ENCODE data around the gene ITGAL. TPM values are rescaled to one million over a fixed set of nuclear protein-coding genes. Genes with fewer than 3 reads are reported as not detected.

Gene ITGAL
- total and polyA plus RNA-seq, 2 of the 13 experiments (the other 11 are each of a cell fraction or from before 2014, with no cell fraction given) = 0.86 to 1.2 TPM

GRCh38 chr16:30430428-30430970 is 42.0 kb upstream of the ITGAL start (continued):
- peak; percentile 57; the same call in 1 of the 2 replicates for TF ChIP-seq ETS1 (CRISPR knock-in tag; IDR thresholded peaks at IDR 0.05)
- TF ChIP-seq MLXIP (CRISPR knock-in tag; IDR thresholded peaks at IDR 0.05; ENCODE audit: borderline replicate concordance) = 0 out of 2 replicates have a peak, but pooled peaks have one; percentile 42
- no peak for TF ChIP-seq ZNF556 (CRISPR knock-in tag; IDR thresholded peaks at IDR 0.05; ENCODE audit: borderline replicate concordance)
- TF ChIP-seq ZSCAN21 (CRISPR knock-in tag; IDR thresholded peaks at IDR 0.05; ENCODE audit: borderline replicate concordance) = peak; percentile 45; the same call in 1 of the 2 replicates
- no peak for TF ChIP-seq TBP (CRISPR knock-in tag; IDR thresholded peaks at IDR 0.05)
- peak; percentile 76; the same call in 1 of the 2 replicates for TF ChIP-seq REXO4 (CRISPR knock-in tag; IDR thresholded peaks at IDR 0.05; ENCODE audit: borderline replicate concordance)
- TF ChIP-seq HDAC1 (CRISPR knock-in tag; IDR thresholded peaks at IDR 0.05) = no peak
- TF ChIP-seq ZNF687 (CRISPR knock-in tag; IDR thresholded peaks at IDR 0.05) = peak; percentile 97
- no peak for TF ChIP-seq PREB (CRISPR knock-in tag; IDR thresholded peaks at IDR 0.05)
- TF ChIP-seq ZNF383 (CRISPR knock-in tag; IDR thresholded peaks at IDR 0.05; ENCODE audit: borderline replicate concordance) = no peak
- no peak for TF ChIP-seq PHF8 (CRISPR knock-in tag; IDR thresholded peaks at IDR 0.05)
- peak; percentile 55 for TF ChIP-seq HNF4A (CRISPR knock-in tag; IDR thresholded peaks at IDR 0.05)
- TF ChIP-seq SETDB1 (CRISPR knock-in tag; IDR thresholded peaks at IDR 0.05; ENCODE audit: borderline replicate concordance) = no peak
- no peak for TF ChIP-seq PRDM4 (CRISPR knock-in tag; IDR thresholded peaks at IDR 0.05; ENCODE audit: borderline replicate concordance)
- no peak for TF ChIP-seq EHMT2 (IDR thresholded peaks at IDR 0.05; ENCODE audit: borderline replicate concordance, low read depth, low read length)
